HepG2 (cell line): ENCODE data around the gene FRMD4A.

Experiments
- HES4 ChIP-seq: sonication (generic); formaldehyde crosslinking; IDR thresholded peaks from 2 replicates; pipeline ENCODE4 v1.9.0; 2021; ENCODE audit warnings: mild to moderate bottlenecking, missing genetic modification reagents, borderline replicate concordance
- TF ChIP-seq, protein P1 (sequence below), 2 experiments: sonication (generic) in 1 of 2; formaldehyde crosslinking in 1 of 2; IDR thresholded peaks; 2 replicates each; pipeline versions ENCODE4 v1.5.1 to v1.6.1; 2011 to 2020; ENCODE audit warnings: borderline replicate concordance in 1 of 2, low read depth in 1 of 2, low read length in 1 of 2, mild to moderate bottlenecking in 1 of 2, missing genetic modification reagents in 1 of 2, moderate library complexity in 1 of 2
- TF ChIP-seq, protein P2 (sequence below): sonication (generic); formaldehyde crosslinking; IDR thresholded peaks from 2 replicates; pipeline ENCODE4 v1.5.0; 2020; ENCODE audit warnings: mild to moderate bottlenecking, missing genetic modification reagents, moderate library complexity

DNA sequence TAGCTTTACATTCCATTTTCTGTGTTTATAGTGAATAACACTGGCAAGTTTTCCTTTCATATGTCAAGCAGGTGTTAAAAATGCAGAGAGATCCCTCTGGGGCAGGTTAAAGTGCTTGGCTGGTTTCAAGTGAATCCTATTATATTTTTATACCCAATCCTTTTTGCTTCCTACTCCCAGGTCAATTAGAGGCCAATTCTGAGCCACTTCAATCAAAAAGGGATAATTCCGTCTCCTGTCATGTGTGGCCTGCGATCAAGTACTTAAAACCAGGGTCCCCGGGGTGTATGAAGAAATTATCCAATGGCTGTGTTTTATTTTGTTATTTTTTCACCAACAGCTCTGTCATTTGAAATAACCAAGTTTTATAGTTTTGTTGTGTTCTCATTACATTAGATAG, 430.8 kb downstream of the FRMD4A start:
- TF ChIP-seq, protein P1, sequence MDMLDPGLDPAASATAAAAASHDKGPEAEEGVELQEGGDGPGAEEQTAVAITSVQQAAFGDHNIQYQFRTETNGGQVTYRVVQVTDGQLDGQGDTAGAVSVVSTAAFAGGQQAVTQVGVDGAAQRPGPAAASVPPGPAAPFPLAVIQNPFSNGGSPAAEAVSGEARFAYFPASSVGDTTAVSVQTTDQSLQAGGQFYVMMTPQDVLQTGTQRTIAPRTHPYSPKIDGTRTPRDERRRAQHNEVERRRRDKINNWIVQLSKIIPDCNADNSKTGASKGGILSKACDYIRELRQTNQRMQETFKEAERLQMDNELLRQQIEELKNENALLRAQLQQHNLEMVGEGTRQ (IDR thresholded peaks at IDR 0.05; ENCODE audit: low read depth, low read length): no peak
- TF ChIP-seq, protein P1 (CRISPR knock-in tag; IDR thresholded peaks at IDR 0.05; ENCODE audit: borderline replicate concordance): no peak
- TF ChIP-seq, protein P2, sequence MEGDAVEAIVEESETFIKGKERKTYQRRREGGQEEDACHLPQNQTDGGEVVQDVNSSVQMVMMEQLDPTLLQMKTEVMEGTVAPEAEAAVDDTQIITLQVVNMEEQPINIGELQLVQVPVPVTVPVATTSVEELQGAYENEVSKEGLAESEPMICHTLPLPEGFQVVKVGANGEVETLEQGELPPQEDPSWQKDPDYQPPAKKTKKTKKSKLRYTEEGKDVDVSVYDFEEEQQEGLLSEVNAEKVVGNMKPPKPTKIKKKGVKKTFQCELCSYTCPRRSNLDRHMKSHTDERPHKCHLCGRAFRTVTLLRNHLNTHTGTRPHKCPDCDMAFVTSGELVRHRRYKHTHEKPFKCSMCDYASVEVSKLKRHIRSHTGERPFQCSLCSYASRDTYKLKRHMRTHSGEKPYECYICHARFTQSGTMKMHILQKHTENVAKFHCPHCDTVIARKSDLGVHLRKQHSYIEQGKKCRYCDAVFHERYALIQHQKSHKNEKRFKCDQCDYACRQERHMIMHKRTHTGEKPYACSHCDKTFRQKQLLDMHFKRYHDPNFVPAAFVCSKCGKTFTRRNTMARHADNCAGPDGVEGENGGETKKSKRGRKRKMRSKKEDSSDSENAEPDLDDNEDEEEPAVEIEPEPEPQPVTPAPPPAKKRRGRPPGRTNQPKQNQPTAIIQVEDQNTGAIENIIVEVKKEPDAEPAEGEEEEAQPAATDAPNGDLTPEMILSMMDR (CRISPR knock-in tag): no peak
- TF ChIP-seq HES4: no peak
